ENCODE data around the gene PTPN4.
"Not testable (repeated sequence)": the region's sequence is repeated elsewhere in the genome, so short reads cannot be mapped to it uniquely, and the experiment has no call there.

The PTPN4 gene

GRCh38 chr2:120022505-120022904 lies 262.8 kb downstream of the PTPN4 start:
- DNase-seq = not testable (repeated sequence)

- DNase-seq = no peak
Measured at GRCh38 chr2:120026890-120027289, 267.2 kb downstream of the PTPN4 start.

GRCh38 chr2:120028795-120029194 lies 269.1 kb downstream of the PTPN4 start:
- no peak for DNase-seq

DNA sequence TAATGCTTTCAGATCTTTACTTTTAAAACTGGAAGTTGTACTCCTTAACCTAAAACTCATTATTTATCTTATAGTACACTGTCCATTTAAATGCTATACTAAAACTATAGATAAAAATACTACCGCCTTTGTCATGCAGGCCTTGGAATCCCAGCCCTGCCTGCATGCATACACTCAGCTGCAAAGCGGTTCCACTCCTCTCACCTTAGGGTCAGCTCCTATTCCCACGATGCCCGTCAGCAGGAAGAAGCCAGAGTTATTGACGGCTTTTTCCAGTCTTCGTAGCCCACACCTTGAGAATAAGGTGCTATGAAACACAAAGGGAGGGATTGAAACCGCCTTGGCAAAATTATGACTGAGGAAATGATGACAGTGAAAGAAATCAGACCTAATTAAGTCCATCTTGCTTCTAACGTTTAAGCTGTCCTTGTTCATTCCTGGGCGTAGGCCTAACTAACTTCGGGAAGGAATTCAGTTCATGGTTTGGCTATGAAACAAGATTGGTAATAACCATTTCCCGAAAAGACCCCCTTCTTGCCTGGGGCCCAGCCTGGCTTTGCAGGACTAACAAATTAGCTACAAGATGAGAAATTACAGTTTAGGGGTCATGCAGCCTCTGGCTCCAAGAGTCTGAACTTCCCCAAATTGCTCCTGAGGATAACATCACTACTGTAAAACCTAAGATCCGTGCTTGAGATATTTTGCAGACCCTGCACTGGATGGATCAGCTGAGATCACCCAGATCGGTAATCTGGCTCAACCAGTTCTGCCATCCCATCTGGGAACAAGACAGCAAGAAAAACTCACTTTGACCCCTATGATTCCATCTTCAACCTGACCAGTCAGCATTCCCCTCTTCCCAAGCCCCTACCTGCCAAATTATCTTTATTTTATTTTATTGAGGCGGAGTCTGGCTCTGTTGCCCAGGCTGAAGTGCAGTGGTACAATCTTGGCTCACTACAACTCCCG lies 270.2 kb downstream of the PTPN4 start:
- no peak for DNase-seq

- no peak for DNase-seq
Measured at GRCh38 chr2:120032297-120032696, 272.6 kb downstream of the PTPN4 start.

All from fibroblast of skin of back (primary cell).